Embryonic facial prominence (tissue), 1 donor: Measurements from ENCODE around the gene DKK2.
"Not testable (repeated sequence)": the region's sequence is repeated elsewhere in the genome, so short reads cannot be mapped to it uniquely, and the experiment has no call there.

Source experiments
- DNase-seq: peaks from one replicate; pipeline ENCODE4 v3.0.0-alpha.2; 2016; ENCODE audit errors: extremely low spot score

Gene DKK2

GRCh38 chr4:106914223-106914622 lies 121.9 kb downstream of the DKK2 start:
- DNase-seq = no peak

- no peak for DNase-seq
These were observed 126.5 kb downstream of the DKK2 start for GRCh38 chr4:106909486-106910188.

- not testable (repeated sequence) for DNase-seq
These were observed 128.1 kb downstream of the DKK2 start for GRCh38 chr4:106908049-106908448.

GRCh38 chr4:106907216-106907615 lies 128.9 kb downstream of the DKK2 start:
- DNase-seq = no peak

- no peak for DNase-seq
These were observed 129.4 kb downstream of the DKK2 start for GRCh38 chr4:106906728-106907127.

GRCh38 chr4:106898621-106899230 lies 137.4 kb downstream of the DKK2 start:
- DNase-seq = no peak

GRCh38 chr4:106893903-106894302 lies 142.2 kb downstream of the DKK2 start:
- no peak for DNase-seq

GRCh38 chr4:106893395-106893881 lies 142.7 kb downstream of the DKK2 start:
- DNase-seq = no peak

- DNase-seq = no peak
These were observed 143.3 kb downstream of the DKK2 start for GRCh38 chr4:106892786-106893185.

- DNase-seq = no peak
These were observed 160.8 kb downstream of the DKK2 start for GRCh38 chr4:106875340-106875739.
